GM12801 (cell line): ENCODE data around the gene STEAP3.

Experiments used
- TF ChIP-seq, protein P1 (sequence below): IDR thresholded peaks from one replicate; pipeline ENCODE4 v1.5.1; 2011; ENCODE audit warnings: control low read depth; ENCODE audit not compliant: insufficient read length; ENCODE audit errors: extremely low read depth

The STEAP3 gene

DNA sequence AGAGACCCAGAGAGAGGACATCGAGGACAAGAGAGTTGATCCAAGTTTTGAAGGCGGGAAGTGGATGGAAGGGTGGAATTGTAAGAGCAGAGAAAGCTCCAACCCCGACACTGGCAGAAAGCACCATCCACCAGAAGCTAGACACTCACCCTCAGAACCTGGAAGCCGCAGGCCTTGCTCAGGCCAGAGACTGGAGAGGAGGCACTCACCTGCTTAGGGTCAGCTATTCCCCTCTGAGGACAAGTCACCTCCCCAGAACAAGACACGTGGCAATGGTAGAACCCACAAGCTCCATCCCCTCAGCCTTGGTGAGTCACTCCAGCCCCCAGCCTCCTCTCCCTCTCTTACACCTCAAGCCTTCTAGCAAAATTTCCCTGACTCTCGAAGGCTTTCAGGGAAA, 64.9 kb downstream of the STEAP3 start:
- TF ChIP-seq, protein P1, sequence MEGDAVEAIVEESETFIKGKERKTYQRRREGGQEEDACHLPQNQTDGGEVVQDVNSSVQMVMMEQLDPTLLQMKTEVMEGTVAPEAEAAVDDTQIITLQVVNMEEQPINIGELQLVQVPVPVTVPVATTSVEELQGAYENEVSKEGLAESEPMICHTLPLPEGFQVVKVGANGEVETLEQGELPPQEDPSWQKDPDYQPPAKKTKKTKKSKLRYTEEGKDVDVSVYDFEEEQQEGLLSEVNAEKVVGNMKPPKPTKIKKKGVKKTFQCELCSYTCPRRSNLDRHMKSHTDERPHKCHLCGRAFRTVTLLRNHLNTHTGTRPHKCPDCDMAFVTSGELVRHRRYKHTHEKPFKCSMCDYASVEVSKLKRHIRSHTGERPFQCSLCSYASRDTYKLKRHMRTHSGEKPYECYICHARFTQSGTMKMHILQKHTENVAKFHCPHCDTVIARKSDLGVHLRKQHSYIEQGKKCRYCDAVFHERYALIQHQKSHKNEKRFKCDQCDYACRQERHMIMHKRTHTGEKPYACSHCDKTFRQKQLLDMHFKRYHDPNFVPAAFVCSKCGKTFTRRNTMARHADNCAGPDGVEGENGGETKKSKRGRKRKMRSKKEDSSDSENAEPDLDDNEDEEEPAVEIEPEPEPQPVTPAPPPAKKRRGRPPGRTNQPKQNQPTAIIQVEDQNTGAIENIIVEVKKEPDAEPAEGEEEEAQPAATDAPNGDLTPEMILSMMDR: no peak

DNA sequence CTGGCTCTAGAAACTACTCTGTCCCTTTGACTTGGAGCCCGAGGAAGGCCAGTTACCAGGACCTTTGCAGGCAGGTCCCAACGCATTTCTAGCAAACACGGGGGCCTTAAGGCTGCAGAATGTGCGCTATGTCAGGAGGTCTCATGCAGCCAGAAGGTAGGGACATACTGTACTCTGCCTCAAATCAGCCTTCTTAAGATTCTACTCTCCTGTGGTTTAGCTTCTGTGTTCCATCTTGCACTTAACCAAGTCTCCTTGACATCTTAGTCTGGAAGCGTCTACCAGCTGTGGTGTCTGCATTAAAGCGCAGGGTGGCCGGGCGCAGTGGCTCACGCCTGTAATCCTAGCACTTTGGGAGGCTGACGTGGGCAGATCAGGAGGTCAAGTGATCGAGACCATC, 65.5 kb downstream of the STEAP3 start:
- TF ChIP-seq, protein P1: no peak

DNA sequence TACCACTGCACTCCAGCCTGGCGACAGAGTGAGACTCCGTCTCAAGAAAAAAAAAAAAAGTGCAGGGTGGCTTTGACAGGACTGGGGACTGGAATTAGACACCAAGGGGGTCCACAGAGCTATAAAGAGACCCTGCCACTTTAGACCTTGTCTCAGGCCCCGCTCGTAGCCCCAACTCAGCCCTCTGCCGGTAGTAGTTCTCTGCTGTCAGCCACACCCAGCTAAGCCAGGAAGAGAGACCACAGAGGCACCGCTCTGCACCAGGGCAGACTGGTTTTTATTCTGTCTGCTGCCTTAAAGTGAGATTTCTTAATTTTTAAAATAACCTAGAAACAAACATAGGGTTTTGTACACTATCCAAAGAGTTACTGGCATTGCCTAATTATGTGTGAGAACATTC, 66.0 kb downstream of the STEAP3 start:
- TF ChIP-seq, protein P1: no peak

DNA sequence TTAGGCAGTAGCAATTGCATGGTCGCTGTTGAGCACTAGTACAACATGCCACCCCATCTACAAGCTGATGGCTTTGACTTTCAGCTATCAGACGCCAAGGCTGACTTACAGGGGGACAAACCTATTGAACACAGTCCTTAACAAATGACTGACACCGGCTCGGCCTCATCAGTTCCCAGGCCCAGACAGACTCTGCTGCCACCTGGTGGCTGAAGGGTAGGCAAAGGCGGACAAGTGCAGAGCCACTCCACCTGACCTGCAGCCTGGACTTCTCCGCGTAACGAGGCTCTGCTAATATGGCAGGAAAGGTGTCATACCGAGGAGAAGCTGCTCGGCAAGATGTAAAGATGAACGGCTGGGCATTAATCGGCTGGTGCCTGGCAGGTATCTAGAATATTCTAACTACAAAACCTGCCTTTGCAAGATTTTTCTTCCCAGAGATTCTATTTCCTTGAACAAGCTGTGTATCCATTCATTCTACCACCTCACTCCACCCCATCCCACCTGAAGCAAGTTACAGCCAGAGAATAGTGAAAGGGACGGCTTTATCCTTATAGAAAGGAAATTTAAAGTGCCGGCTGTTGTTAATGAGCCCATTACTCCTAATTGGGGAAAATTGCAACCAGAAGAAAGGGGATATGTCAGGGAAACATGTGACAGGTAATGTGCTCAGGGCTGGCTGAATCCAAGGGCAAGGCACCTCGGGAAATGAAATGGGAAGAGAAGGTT, 67.4 kb downstream of the STEAP3 start:
- TF ChIP-seq, protein P1: no peak

DNA sequence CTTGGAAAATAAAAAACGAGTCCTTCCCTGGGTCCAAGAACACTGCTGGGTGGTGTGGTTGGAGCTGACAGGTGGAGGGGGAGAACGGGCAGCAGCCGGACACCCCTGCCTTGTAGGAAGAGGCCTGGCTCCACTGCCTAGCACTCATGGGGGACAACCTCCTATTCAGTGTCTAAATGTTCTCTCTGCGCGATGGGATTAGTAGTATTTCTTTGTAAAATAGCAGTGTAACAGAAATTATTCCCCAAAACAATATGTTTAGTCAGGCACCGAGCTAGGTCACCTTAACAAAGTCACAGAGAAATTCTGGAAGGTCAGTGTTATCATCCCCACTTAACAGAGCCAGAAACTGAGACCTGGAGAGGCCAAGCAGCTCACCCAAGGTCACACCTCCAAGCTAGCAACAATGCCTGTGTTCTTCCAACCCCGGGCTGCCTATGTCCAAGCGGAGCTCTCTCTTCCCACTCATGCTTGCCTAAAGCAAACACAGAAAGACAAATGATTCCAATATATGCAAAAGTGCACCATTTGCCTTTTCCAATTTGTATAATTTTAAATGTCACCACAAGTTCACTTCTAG, 68.0 kb downstream of the STEAP3 start:
- TF ChIP-seq, protein P1: no peak

DNA sequence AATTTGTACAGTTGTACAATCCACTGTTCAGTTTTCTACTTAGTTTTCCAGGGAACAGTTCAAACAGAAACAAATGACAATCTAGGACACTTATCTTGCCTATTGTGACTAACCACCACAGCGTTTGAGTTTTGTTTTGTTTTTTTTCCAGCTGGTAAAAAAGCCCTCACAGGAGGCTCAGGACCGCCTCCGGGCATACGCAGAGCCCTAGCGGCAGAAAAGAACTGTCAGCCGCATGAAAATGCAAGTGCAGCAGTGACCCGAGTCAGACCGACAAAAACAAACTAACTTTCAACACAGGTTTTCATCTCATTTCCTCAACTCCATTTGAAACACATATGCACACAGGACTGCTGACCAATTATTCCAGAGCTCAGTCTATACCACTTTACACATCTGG, 68.6 kb downstream of the STEAP3 start:
- TF ChIP-seq, protein P1: no peak

DNA sequence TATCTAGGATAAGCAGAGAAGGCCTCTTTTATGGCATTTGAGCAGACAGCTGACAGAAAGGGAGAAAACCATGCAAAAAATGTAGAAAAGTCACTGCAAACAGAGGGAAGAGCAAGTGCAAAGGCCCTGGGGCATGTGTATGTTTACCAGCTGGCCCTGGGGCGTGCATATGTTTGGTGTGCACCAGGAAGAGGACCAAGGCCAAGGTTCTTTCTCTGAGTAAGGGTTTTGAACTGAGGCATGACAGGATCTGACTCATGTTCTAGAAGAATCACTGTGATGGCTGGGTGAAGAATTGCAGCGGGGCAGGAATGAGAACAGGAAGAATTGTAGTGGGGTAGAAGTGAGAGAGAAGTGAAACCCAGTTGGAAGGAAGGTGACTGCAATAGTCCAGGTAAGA, 69.6 kb downstream of the STEAP3 start:
- TF ChIP-seq, protein P1: no peak

DNA sequence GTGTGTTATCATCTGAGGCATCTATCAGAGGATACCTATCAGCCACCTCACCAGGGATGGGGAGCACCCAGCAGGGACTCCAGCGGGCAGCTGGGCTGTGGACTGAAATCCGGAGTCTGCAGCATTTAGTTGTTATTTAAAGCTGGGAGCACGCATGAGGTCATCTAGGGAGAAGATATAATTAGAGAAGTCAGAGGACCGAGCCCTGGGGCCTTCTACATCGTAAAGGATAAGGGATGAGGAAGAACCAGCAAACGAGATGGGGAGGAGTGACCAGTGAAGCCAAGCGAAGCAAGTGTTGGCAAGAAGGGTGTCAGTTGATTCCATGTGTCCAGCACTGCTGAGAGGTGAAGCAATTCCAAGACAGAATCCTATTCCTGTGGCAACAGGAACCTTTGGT, 70.3 kb downstream of the STEAP3 start:
- TF ChIP-seq, protein P1: no peak
